Measurements from ENCODE around the gene ZNF48.

The ZNF48 gene

DNA sequence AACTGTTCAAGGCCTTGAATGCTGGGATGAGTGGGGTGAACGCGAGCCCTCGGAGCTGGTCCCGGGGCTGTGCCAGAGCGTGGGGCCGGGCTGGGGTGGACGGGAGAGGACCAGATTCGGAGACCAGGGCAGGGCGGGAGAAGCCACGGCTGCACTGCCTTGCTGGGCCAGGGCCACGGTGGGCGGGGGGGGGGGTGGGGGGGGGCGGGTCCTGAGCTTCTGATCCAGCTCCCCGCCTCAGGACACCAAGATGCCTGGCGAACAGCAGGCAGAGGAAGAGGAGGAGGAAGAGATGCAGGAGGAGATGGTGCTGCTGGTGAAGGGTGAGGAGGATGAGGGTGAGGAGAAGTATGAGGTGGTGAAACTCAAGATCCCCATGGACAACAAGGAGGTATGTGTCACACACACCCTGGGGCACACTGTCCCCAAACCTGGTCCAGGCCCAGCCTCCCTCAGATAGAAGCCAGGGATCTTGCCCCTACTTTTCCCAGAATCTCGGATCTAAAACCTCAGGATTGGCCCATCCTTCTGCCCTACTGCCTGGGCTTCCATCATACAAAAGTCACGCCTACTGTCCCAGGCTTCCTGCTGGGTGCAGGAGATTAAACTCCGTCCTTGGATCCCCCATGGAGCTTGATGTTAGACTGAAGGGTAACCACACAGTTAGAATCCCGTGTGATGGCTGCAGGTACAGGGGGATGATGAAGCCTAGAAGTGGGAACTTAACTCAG, 12.7 kb downstream of the ZNF48 start:
- DNase-seq (ENCODE audit: low spot score) = no peak

DNA sequence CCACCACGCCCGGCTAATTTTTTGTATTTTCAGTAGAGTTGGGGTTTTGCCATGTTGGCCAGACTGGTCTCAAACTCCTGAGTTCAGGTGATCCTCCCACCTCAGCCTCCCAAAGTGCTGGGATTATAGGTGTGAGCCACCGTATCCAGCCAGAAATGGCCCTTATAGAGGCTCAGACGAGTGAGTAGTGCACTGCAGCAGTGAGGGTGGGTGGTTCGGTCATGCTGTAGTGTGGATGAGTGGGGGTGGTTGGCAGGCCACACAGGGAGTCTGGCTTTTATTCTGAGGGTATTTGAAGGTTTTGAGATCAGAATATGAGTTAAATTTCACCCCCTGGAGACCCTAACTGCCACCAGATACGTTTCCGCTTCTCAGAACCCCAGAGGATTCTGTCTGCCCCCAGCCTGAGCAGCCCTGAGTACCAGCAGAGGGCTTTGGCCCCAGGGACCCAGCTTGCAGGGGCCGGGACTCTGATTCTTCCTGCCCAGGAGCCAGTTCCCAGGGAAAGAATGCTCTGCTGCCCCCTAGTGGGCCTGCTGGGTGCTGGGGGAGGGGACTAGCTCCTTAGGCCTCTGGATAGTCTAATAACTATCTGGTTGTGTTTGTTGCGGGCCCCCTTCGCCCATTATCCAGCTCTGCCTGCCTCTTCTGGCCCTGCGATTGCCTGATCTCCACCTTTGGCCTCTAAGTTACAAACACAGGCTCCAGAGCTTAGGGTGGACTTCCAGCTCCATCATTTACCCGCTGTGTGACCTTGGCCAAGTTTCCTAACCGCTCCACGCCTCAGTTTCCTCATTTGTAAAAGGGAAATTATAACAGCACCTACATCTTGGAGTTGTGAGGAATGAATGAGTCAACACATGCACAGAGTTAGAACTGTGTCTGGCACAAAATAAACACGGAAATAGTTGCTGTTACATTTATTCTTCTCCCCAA, 14.2 kb downstream of the ZNF48 start:
- DNase-seq (ENCODE audit: low spot score) = peak; percentile 80

DNA sequence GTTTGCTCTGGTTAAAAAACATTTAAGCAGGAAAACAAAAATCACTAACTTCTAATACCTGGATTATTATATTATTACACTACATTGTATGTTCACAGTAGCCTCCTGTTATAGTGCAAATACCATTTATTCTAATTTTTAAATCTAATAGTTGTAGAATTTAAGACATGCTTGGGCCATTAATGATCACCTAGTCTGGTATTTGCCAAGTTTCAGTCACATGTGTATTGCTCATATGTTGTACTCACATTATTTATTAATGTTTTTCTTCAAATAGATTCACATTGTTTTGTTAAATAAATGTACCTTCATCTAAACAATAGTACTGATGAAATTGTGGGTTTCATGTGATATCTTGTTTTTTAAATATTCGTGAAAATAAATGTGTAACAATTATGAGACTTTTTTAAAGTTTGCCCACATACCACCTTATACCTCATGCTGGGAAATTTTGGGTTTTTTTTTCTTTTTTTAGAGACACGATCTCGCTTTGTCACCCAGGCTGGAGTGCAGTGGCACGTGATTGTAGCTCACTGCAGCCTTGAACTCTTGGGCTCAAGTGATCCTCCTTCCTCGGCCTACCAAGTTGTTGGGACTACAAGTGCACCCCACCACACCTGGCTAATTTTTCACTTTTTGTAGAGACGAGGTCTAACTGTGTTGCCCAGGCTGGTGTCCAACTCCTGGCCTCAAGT, 18.0 kb downstream of the ZNF48 start:
- DNase-seq (ENCODE audit: low spot score) = no peak

DNA sequence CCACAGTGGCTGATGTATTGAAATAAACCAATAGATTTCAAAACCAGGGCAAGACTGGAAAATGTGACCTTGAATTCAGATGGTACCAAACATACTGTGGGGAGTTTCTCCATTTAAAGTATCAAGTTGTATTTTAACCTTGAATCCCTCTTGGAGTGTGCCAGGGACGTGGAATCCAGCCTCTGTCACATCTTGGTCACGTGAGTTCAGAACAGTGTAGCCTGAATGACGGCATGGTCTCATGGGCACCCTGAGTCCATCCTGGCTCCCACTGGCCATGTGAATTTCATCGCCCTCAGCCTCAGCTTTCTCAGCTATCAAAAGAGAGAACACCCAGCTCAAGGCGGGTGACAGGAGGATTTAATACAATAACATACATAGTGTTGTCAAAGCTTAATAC, 18.9 kb downstream of the ZNF48 start:
- DNase-seq (ENCODE audit: low spot score) = no peak

DNA sequence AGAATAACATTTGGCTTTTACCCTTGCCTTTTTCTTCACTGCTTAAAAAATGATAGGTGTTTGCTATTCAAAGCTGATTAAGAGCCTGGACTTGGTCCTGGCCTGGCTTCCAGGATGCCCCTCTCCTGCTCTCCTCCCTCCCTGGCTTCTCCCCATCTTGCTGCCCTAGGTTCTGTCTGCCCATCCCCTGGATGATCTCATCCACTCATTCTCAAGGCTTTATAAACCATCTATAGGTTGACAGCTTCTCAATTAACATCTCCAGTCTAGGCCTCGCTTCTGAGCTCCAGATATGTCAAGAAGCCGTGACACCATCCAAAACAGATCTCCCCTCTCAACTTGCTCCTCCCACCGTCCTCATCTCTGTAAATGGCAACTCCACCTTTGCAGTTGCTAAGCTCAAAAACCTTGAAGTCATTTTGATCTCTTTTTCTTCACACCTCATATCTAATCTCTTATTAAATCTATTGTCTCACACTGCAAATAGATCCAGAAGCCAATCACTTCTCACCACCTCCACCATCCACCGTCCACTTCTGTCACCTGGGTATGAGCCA, 20.9 kb downstream of the ZNF48 start:
- no peak for DNase-seq (ENCODE audit: low spot score)

DNA sequence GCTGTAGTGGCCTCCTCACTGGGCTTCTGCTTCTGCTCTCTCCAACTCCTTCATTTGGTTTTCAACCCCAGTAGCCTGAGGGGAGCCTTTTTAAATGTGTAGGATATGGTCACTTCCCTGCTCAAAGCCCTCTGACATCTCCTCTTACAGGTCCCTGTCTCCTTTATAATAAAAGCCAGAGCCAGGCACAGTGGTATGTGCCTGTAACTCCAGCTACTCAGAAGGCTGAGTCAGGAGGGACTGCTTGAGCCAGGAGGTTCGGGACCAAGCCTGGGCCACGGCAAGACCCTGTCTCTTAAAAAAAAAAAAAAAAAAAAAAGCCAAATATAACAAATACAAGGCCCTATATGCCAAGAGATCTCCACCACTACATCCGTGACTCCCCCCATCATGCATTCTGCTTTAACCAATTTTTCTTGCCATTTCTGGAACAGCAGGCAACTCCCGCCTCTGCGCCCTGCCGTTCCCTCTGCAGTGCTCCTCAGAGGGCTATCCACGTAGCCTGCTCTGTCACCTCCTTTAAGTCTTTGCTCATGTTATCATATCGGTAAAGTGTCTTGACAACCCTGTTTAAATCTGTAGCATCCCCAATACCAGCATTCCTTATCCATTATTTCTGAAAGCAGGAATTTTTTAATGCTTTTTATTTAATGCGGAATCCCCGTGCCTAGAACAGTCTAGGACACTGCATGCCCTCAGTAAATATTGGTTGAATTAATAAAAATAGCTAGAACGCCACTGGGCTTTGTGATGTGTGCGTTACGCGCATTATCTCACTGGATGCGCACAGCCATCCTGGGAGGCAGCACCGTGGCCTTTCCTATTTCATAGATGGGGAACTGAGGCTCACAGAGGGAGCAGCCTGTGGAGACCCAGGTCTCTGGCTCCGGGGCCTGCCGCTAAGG, 21.7 kb downstream of the ZNF48 start:
- no peak for DNase-seq (ENCODE audit: low spot score)

DNA sequence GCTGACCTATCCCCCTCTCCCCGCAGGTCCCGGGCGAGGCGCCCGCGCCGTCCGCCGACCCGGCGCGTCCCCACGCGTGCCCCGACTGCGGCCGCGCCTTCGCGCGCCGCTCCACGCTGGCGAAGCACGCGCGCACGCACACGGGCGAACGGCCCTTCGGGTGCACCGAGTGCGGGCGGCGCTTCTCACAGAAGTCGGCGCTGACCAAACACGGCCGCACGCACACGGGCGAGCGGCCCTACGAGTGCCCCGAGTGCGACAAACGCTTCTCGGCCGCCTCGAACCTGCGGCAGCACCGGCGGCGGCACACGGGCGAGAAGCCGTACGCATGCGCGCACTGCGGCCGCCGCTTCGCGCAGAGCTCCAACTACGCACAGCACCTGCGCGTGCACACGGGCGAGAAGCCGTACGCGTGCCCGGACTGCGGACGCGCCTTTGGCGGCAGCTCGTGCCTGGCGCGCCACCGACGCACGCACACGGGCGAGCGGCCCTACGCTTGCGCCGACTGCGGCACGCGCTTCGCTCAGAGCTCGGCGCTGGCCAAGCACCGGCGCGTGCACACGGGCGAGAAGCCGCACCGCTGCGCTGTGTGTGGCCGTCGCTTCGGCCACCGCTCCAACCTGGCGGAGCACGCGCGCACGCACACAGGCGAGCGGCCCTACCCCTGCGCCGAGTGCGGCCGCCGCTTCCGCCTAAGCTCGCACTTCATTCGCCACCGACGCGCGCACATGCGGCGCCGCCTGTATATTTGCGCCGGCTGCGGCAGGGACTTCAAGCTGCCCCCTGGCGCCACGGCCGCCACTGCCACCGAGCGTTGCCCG, 22.5 kb downstream of the ZNF48 start:
- DNase-seq (ENCODE audit: low spot score) = peak; percentile 92

DNA sequence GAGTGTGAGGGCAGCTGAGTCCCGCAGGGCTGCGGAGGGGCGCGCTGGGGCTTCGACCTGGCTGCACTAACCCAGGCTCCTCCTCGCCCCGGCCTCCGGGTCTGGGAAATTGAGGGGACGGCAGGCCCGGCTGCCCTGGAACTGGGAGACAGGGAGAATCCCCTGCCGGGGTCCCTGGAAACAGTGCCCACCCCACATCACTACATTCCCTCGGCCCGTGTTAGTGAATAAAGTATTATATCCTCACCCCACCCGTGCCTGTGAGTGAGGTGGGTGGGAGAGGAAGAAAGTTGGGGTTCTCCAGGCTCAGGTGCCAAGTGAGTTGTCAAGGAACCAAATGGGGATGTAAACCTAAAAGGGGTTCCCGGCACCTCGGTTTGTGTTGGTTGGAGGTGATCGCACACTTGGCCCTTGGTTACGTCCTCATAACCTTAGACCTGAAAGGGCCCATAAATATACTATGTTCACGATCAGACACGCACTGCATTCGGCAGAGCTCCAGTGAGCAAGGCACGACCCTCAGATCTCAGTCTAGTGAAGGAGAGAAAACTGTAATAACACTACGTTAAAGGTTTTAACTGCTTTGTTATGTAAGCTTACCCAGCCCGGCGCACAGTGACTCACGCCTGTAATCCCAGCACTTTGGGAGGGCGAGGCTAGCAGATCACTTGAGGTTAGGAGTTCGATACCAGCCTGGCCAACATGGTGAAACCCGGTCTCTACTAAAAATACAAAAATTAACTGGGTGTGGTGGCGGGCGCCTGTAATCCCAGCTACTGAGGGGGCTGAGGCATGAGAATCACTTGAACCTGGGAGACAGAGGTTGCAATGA, 23.3 kb downstream of the ZNF48 start:
- DNase-seq (ENCODE audit: low spot score) = no peak

DNA sequence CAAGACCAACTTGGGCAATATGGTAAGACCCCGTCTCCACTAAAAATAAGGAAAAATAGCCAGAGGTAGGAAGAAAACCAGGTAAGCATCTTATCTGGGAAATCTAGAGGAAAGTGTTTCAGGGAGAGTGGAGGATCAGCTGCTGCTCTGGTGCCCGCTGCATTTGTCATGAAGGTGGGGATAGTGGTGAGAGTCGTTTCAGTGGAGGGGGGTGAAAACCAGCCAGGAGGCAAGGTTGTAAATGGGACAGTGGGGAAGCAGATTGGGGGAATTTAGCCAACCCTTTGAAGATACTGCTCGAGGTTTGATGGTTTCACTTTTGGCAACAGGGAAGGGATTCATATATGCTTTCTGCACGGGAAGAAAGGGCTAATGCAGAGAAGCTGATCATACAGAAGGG, 25.8 kb downstream of the ZNF48 start:
- no peak for DNase-seq (ENCODE audit: low spot score)

DNA sequence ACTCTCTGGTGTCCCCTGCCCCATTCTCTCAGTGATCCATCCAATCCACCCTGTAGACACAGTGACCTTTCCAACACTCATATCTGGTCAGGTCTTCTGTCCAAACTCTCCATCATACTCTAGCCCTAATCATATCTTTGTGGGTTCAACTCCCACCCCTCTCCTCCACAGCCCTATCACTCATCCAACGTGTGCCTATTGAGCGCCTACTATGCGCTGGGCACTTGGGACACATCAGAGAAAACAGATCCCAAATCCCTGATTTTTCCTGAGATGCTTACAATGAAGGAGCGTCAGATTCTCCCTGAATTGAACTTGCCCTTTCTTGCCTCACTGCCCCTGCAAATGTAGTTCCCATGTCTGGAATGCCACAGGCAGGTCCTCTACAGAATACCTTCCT, 32.8 kb downstream of the ZNF48 start:
- DNase-seq (ENCODE audit: low spot score) = no peak

DNA sequence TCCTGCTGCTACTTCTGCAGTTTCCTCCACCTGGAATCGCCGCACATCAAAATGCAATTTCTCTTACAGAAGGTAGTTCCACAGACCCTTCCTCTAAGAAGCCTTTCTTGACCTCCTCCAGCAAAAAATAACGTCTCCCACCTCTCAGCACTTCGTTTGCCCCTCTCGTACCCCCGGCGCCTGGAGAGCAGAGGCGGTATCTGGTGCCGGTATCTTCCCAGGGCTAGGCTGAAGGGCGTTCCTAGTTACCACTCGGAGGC, 34.1 kb downstream of the ZNF48 start:
- DNase-seq (ENCODE audit: low spot score) = no peak

DNA sequence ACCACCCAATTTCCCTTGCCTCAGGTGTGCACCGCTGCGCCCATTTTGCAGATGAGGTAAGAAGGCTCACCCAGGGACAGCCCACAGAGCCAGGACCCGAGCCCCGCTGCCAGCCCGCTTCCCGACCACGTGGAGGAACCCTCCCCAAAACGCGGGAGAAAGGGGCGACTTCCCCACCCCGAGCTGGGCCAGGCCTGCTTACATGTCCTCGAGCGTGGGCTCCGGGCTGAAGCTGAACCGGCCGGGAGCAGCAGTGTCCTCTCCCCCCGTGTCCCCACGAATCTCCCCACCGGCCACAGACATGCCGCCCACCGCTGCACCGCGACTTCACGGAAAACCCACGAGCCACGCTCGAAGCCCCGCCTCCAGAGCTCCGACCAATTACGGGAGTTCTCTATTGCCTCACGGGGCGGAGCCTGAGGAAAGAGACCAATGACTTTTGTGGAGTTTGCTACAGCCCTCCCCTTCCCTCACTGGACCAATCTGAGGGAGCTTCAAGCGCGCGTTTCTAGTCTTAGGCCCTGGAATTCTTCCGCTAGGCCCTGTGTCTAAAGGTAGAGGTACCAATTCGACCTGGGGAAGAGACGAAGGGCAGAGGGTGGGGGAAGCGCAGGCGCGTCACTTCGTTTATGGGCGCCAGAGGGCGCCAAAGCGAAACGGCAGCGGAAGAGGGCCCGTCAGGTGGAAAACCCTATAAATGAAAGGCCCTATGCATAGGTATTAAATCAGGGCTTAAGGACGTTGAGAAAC, 34.6 kb downstream of the ZNF48 start, which contains the start of gene DCTPP1:
DCTPP1 (minus strand) TSS at position 353 of the 750 bp plus-strand sequence; CDS start at position 303, 50 bp downstream.
- peak; percentile 100 for DNase-seq (ENCODE audit: low spot score)

DNA sequence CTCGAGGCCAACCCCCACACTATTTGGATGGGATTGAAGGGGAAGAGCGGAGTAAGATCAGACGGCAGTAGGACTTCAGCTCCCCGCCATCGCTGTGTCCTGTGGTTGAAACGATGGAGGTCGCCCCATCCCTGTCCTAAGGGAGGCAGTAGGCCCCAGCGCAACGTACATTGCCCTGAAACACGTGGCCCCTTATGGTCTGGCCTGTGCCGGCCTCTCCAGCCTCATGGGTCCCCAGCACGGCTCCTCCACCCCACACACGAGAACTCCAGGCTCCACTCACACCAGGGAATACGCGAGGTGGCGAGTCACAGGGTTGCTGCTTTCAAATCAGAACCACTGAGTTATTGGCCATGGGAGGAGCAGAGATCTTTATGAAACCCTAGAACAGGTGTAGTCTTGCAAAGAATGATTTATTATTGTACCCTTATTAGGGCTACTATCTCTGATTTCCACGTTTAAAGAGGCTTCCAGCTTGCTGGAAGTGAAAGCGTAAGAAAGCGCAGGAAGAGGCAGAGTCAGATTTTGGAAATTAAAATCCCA, 35.3 kb downstream of the ZNF48 start:
- DNase-seq (ENCODE audit: low spot score) = no peak

DNA sequence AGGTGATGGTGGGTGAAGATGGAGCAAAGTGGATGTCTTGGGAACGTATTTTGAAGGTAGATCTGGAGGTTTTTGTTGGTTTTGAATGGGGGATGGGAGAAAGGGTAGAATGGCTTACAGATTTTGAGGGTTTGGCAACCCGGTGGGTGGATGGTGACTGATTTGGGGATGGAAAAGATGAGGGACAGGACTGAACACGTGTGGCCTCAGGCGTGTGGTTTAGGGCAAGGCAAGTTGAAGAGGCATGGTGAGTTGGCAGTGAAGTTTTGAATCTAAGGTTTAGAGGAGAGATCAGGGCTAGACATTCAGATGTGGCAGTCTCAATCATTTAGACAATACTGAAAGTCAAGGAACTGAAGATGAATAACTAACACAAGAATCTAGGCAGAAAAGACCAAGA, 39.6 kb downstream of the ZNF48 start:
- DNase-seq (ENCODE audit: low spot score) = no peak

DNA sequence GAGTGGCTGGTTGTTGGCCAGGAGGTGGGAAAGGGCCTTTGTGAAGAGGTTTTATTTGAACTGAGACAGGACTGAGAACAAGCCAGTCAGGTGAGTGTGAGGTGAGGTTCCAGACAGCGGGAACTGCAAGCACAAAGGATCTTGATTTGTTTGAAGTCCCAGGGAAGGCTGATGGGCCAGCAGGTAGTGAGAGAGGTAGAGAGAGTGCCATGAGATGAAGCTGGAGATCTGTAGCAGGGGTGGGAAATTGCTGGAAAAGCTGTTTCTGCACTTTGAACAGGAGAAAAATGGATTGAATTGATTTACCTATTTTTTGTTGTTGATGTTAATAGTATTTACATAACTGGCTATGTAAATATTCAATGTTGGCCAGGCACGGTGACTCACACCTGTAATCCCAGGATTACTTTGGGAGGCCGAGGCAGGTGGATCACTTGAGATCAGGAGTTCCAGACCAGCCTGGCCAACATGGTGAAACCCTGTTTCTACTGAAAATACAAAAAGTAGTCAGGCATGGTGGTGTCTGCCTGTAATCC, 42.4 kb downstream of the ZNF48 start:
- no peak for DNase-seq (ENCODE audit: low spot score)

DNA sequence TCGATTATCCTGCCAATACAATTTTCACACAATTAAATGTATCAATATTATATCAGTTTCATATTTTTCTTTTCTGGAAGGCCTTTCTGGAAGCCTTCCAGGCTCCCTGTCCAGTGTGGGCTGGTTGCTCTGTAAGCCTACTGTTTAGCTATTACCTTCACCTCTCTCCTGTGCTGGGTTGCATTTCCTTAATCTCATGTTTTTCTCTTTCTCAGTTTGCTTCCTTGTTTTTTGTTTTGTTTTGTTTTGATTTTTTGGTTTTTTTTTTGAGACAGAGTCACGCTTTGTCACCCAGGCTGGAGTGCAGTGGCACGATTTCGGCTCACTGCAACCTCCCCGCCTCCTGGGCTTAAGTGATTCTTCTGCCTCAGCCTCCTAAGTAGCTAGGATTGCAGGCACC, 43.6 kb downstream of the ZNF48 start:
- no peak for DNase-seq (ENCODE audit: low spot score)

DNA sequence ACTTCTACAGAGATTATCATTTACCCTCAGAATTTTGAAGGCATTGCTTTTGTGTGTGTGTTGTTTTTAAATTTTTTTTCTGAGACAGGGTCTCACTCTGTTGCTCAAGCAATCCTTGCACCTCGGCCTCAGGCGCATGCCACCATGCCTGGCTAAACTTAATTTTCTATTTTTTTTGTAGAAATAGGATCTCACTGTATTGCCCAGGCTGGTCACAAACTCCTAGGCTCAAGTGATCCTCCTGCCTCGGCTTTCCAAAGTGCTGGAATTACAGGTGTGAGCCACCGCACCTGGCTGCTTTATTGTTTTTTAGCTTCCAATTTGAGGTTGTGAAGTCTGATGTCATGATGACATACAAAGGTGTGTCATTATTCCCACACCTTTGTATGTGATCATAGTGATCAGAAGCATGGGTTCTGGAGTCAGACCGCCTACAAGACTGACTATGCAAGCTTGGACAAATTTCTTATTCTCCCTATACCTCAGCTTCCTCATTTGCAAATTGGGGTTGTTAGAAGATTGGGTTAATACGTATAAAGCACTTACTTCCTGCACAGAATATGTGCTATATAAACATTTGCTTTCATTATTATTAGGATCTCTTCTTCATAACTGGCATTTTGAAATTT, 44.6 kb downstream of the ZNF48 start:
- DNase-seq (ENCODE audit: low spot score) = no peak

DNA sequence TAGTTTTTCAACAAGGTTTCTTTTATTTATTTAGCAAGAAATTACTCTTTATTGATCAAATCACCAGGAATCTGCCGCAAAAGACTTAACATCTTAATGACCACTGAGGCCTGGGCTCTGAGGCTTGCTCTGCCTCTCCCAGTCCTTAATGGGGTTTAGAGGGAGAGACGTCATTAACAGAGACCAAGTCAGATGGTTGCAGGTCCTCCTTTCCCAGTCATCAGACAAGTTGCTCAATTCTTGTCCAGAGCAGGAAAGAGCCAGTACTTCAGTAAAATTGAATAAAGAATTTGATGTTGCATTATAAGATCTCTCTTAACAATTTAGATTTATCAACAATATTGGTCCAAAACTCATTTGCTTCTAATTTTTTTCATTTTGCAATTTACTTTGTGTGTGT, 48.4 kb downstream of the ZNF48 start:
- no peak for DNase-seq (ENCODE audit: low spot score)

All from SW480 (cell line).